GM19395 (cell line): ENCODE results near the gene ZIC3.

Source experiments
- ATAC-seq: cut with Tn5 transposase; IDR thresholded peaks from one replicate; pipeline ENCODE4 v1.9.1; 2021; ENCODE audit warnings: mild to moderate bottlenecking, moderate library complexity; ENCODE audit not compliant: unreplicated experiment

The ZIC3 gene

DNA sequence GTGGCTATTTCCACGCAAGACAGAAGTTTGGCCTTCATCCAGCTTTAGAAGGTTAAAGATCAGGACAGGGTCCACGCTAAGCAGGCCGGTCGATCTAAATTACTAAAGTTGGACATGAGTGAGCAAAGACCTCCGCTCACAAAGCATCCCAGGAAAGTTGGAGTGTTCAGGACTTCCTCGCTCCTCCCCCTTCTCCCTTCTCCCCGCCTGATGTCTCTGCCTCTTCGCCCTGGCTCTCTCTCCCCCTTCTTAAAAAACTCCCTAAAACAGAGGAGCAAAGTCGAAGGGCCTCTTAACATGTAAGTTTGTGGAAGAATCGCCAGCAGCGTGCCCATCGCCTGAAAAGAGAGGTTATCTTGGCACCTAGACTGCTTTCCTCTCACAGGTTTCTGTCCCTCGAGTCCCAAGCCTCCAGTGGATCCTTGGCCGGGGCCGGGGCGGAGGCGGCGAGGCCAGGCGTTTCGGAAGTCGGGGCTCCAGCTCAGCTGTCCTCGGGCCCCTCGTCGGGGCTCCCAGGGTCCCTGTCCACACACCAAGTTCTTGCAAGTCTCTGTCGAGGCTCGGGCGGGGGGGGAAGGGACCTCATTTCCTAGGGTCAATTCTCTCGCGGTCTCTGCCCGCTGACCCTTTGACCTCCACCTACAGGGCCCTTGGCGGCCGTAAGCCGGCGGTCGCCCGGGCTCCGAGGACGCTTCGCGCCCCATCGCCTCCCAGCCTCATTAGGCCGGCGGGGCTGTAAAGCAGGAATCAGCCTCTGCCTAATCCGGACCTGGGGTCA is 7.6 kb downstream of the ZIC3 start:
- ATAC-seq = no peak

GRCh38 chrX:137574102-137574783 is 8.3 kb downstream of the ZIC3 start:
- ATAC-seq = no peak

DNA sequence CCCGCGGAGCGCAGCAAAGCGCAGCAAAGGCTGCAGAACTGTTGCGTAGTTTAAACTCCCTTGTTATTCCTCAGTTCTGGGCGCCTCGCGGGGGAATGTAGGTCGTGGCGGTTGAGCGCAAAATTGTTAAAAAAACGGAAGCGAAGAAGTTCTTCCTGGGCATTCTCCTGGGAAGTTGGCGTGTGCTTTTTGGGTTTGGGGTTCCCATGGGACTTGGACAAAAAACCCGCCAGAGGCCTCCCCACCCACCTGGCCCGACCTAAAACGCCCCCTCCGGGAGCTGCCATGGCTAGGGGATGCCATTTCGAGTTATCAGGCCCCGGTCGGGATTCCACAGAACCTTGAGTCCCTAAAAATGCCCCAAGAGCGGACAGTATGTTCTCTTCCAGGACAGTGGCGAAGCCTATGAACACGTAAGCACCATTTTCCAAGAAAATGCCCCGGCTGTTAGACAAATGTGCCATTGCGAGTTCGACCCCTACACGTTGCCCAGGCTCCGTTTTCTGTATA is 8.9 kb downstream of the ZIC3 start:
- ATAC-seq = no peak

- no peak for ATAC-seq
These were observed 9.8 kb downstream of the ZIC3 start for GRCh38 chrX:137575596-137576255.

- ATAC-seq = no peak
These were observed 21.2 kb downstream of the ZIC3 start for GRCh38 chrX:137587151-137587550.

DNA sequence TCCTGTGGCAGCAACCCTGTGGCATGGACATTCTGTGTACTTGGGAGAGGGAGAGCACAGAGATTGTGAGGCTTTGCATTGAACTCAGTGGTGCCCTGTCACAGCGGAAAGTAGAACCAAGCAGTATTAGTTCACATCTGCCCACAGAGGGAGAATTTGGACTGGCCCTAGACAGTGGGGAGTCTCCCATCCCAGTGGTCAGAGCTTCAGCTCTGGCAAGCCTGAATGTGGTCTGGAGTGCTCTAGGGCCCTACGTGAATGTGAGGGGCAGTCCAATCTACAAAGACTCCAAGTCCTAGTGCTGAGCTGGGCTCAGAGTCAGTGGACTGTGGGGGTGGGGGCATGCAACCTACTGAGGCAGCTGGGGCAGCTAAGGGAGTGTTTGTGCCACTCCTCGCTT is 34.8 kb downstream of the ZIC3 start:
- no peak for ATAC-seq
